ENCODE data around the gene UNC5C. TPM values are rescaled to one million over a fixed set of nuclear protein-coding genes. Genes with fewer than 3 reads are reported as not detected.

The UNC5C gene
- total and polyA plus RNA-seq, 10 donors, result 0.43 to 15.7 (median 7.8) TPM

GRCh38 chr4:95319169-95319568, 229.6 kb downstream of the UNC5C start:
- H3K4me3 ChIP-seq, result no peak overlapping the region
- H3K27me3 ChIP-seq (replicated peaks in 1 of 7), result no peaks in the 10 kb centered on the region
- no peak for DNase-seq
- H3K27ac ChIP-seq, result no peak overlapping the region
- no peak for TF ChIP-seq CTCF (IDR thresholded peaks at IDR 0.05 in 8 of 11, conservative IDR thresholded peaks at IDR 0.05 in 3 of 11)
- TF ChIP-seq POLR2AphosphoS5 (IDR thresholded peaks at IDR 0.05), result no peak
- no peaks in the 10 kb centered on the region for H3K4me1 ChIP-seq
- H3K36me3 ChIP-seq, result no peaks in the 10 kb centered on the region
- peaks cover 0 to 3% (median 0%) of the 10 kb centered on the region in 8 donors for H3K9me3 ChIP-seq
- WGBS, 5 donors, result 87 to 93% (median 91%) methylated on average over 3 of the region's 3 CpGs
- intact Hi-C loops (cut with DNase I; ENCODE audit: low total_unique reads), result no loop called here

GRCh38 chr4:95318483-95318882, 230.3 kb downstream of the UNC5C start:
- no peak for DNase-seq
- no peaks in the 10 kb centered on the region for H3K4me1 ChIP-seq
- no peaks in the 10 kb centered on the region for H3K36me3 ChIP-seq
- 55 to 83% (median 70%) methylated on average over 1 of the region's 1 CpG for WGBS, 5 donors
- H3K4me3 ChIP-seq, result no peak overlapping the region
- H3K27ac ChIP-seq, result no peak overlapping the region
- H3K9me3 ChIP-seq, result no peaks in the 10 kb centered on the region
- H3K27me3 ChIP-seq (replicated peaks in 1 of 7), result no peaks in the 10 kb centered on the region
- intact Hi-C loops (cut with DNase I; ENCODE audit: low total_unique reads), result no loop called here
- TF ChIP-seq CTCF (IDR thresholded peaks at IDR 0.05 in 8 of 11, conservative IDR thresholded peaks at IDR 0.05 in 3 of 11) (no peak), POLR2AphosphoS5 (IDR thresholded peaks at IDR 0.05) (no peak), POLR2A (IDR thresholded peaks at IDR 0.05) (no peak)

- 79 to 90% (median 88%) methylated on average over 3 of the region's 3 CpGs for WGBS, 5 donors
- intact Hi-C loops (cut with DNase I; ENCODE audit: low total_unique reads), result no loop called here
- no peak for TF ChIP-seq CTCF (IDR thresholded peaks at IDR 0.05 in 8 of 11, conservative IDR thresholded peaks at IDR 0.05 in 3 of 11)
- TF ChIP-seq POLR2AphosphoS5 (IDR thresholded peaks at IDR 0.05), result no peak
- TF ChIP-seq POLR2A (IDR thresholded peaks at IDR 0.05), result no peak
Measured at GRCh38 chr4:95318044-95318443, 230.7 kb downstream of the UNC5C start.

GRCh38 chr4:95317085-95317793, 231.5 kb downstream of the UNC5C start:
- DNase-seq, result no peak
- intact Hi-C loops (cut with DNase I; ENCODE audit: low total_unique reads), result no loop called here
- H3K36me3 ChIP-seq, result no peaks in the 10 kb centered on the region
- H3K4me1 ChIP-seq, result no peaks in the 10 kb centered on the region
- TF ChIP-seq POLR2AphosphoS5 (IDR thresholded peaks at IDR 0.05), result no peak
- no peak for TF ChIP-seq CTCF (IDR thresholded peaks at IDR 0.05 in 8 of 11, conservative IDR thresholded peaks at IDR 0.05 in 3 of 11)
- TF ChIP-seq POLR2A (IDR thresholded peaks at IDR 0.05), result no peak
- no peak overlapping the region for H3K27ac ChIP-seq
- 70 to 80% (median 77%) methylated on average over 10 of the region's 10 CpGs for WGBS, 5 donors
- H3K27me3 ChIP-seq (replicated peaks in 1 of 7), result no peaks in the 10 kb centered on the region
- no peaks in the 10 kb centered on the region for H3K9me3 ChIP-seq
- H3K4me3 ChIP-seq, result no peak overlapping the region

More at GRCh38 chr4:95318044-95318443, 230.7 kb downstream of the UNC5C start:
- no peaks in the 10 kb centered on the region for H3K36me3 ChIP-seq
- H3K27me3 ChIP-seq (replicated peaks in 1 of 7), result no peaks in the 10 kb centered on the region
- no peak overlapping the region for H3K27ac ChIP-seq
- no peaks in the 10 kb centered on the region for H3K4me1 ChIP-seq
- H3K4me3 ChIP-seq, result no peak overlapping the region
- H3K9me3 ChIP-seq, result no peaks in the 10 kb centered on the region
- DNase-seq, result no peak

Measured in spleen (tissue), 11 donors.